Stomach (tissue), 9 donors: Measurements from ENCODE around the gene AJM1. TPM values are rescaled to one million over a fixed set of nuclear protein-coding genes. Genes with fewer than 3 reads are reported as not detected.

Experiments used
- DNase-seq, 2 donors: peaks; one replicate each; pipeline versions ENCODE4 v3.0.0 to v3.0.0-alpha.2; 2013 to 2019
- H3K27ac ChIP-seq, 5 donors: fragments of 200-600 bp in 4 of 5; sonication (generic) in 4 of 5; one replicate each; pipeline ENCODE4 v1.5.1; 2013 to 2019; ENCODE audit warnings: mild to moderate bottlenecking in 1 of 5, moderate library complexity in 1 of 5
- H3K27me3 ChIP-seq, 3 donors: fragments of 200-600 bp; sonication (generic); one replicate each; pipeline ENCODE4 v1.5.1; 2017 to 2019; ENCODE audit warnings: mixed run types in 1 of 3
- H3K36me3 ChIP-seq, 4 donors: fragments of 200-600 bp; sonication (generic); 1 replicate in 3 of 4; 2 replicates in 1 of 4; pipeline ENCODE4 v1.5.1; 2016 to 2019
- H3K4me1 ChIP-seq, 4 donors: fragments of 200-600 bp; sonication (generic); one replicate each; pipeline ENCODE4 v1.5.1; 2016 to 2019
- H3K4me3 ChIP-seq, 4 donors: fragments of 200-600 bp; sonication (generic) in 3 of 4; one replicate each; pipeline ENCODE4 v1.5.1; 2016 to 2019; ENCODE audit warnings: mild to moderate bottlenecking in 1 of 4
- H3K9me3 ChIP-seq, 4 donors: fragments of 200-600 bp; sonication (generic); one replicate each; pipeline ENCODE4 v1.5.1; 2016 to 2019
- EP300 ChIP-seq: sonication (generic); formaldehyde crosslinking; IDR thresholded peaks from one replicate; pipeline ENCODE4 v1.6.1; 2017; ENCODE audit warnings: antibody characterized with exemption
- POLR2A ChIP-seq, 4 donors: fragments of 450-650 bp; IDR thresholded peaks; one replicate each; pipeline ENCODE4 v1.6.1; 2016; ENCODE audit warnings: antibody characterized with exemption in 4 of 4, control low read depth in 2 of 4, mild to moderate bottlenecking in 1 of 4, moderate library complexity in 1 of 4
- POLR2AphosphoS5 ChIP-seq, 3 donors: sonication (generic); formaldehyde crosslinking; IDR thresholded peaks; one replicate each; pipeline ENCODE4 v1.6.1; 2016; ENCODE audit warnings: antibody characterized with exemption in 3 of 3
- WGBS, 5 donors: extraction: QIAGEN DNeasy Blood & Tissue Kit in 3 of 5; methylation state at CpG; one replicate each; pipeline versions ENCODE4 v1.1.5 to v1.1.7; 2013 to 2018; 5-methylcytosine and 5-hydroxymethylcytosine counted together
- intact Hi-C: fragments of 100-400 bp; cut with DNase I; formaldehyde crosslinking; loops from one replicate; pipeline ENCODE4 v1.15.1; 2023; ENCODE audit warnings: low total_unique reads
- polyA plus RNA-seq, 3 donors: library from polyadenylated mRNA; stranded (reverse); fragments of 200-250 nt; gene quantifications; one replicate each; pipeline ENCODE4 v1.2.3, GENCODE V29; 2013
- total RNA-seq, 5 donors: library from RNA; depleted of rRNA; stranded (reverse); fragments of >200 nt; gene quantifications; one replicate each; pipeline versions ENCODE4 v1.1.0 to v1.2.3, GENCODE V29; 2014 to 2016
- TF ChIP-seq, protein P1 (sequence below), 7 experiments: fragments of 450-650 bp in 4 of 7; fragments of 200-600 bp in 3 of 7; sonication (generic) in 3 of 7; IDR thresholded peaks; one replicate each; pipeline ENCODE4 v1.5.1; 2016 to 2019; ENCODE audit warnings: antibody characterized with exemption in 7 of 7, control low read depth in 2 of 7, mild to moderate bottlenecking in 1 of 7
- donor health status: healthy with polysubstance abuse.
- donor health status: Bipolar disorder and iron deficiency.
- donor health status: healthy.

The AJM1 gene
- total and polyA plus RNA-seq, 8 donors, result 0.46 to 37.4 (median 2.6) TPM

GRCh38 chr9:136824496-136825225, 17.6 kb upstream of the AJM1 start:
- intact Hi-C loops, result no loop called here
- Histone ChIP-seq H3K27me3 (no peaks in the 10 kb centered on the region), H3K9me3 (no peaks in the 10 kb centered on the region), H3K4me1 (peaks cover 13 to 16% (median 14%) of the 10 kb centered on the region in 4 donors), H3K27ac (no peak overlapping the region), H3K36me3 (peaks cover 52 to 67% (median 65%) of the 10 kb centered on the region in 4 donors), H3K4me3 (no peak overlapping the region)
- WGBS, 5 donors, result 89 to 93% (median 92%) methylated on average over 13 to 21 of the region's 21 CpGs
- DNase-seq, result no peak
- TF ChIP-seq POLR2A (IDR thresholded peaks at IDR 0.05) (no peak), EP300 (no peak), POLR2AphosphoS5 (IDR thresholded peaks at IDR 0.05) (no peak)
- TF ChIP-seq, protein P1, sequence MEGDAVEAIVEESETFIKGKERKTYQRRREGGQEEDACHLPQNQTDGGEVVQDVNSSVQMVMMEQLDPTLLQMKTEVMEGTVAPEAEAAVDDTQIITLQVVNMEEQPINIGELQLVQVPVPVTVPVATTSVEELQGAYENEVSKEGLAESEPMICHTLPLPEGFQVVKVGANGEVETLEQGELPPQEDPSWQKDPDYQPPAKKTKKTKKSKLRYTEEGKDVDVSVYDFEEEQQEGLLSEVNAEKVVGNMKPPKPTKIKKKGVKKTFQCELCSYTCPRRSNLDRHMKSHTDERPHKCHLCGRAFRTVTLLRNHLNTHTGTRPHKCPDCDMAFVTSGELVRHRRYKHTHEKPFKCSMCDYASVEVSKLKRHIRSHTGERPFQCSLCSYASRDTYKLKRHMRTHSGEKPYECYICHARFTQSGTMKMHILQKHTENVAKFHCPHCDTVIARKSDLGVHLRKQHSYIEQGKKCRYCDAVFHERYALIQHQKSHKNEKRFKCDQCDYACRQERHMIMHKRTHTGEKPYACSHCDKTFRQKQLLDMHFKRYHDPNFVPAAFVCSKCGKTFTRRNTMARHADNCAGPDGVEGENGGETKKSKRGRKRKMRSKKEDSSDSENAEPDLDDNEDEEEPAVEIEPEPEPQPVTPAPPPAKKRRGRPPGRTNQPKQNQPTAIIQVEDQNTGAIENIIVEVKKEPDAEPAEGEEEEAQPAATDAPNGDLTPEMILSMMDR (IDR thresholded peaks at IDR 0.05), result no peak

GRCh38 chr9:136825295-136826187, 16.7 kb upstream of the AJM1 start:
- H3K9me3 ChIP-seq, result no peaks in the 10 kb centered on the region
- TF ChIP-seq, protein P1 (IDR thresholded peaks at IDR 0.05), result no peak
- TF ChIP-seq POLR2AphosphoS5 (IDR thresholded peaks at IDR 0.05) (no peak), POLR2A (IDR thresholded peaks at IDR 0.05) (no peak), EP300 (no peak)
- no peaks in the 10 kb centered on the region for H3K27me3 ChIP-seq
- peaks cover 60 to 76% (median 74%) of the 10 kb centered on the region in 4 donors for H3K36me3 ChIP-seq
- peaks cover 13 to 16% (median 13%) of the 10 kb centered on the region in 4 donors for H3K4me1 ChIP-seq
- H3K4me3 ChIP-seq, result no peak overlapping the region
- no peak overlapping the region for H3K27ac ChIP-seq
- intact Hi-C loops, result no loop called here
- WGBS, 5 donors, result 91 to 94% (median 92%) methylated on average over 36 to 44 of the region's 44 CpGs
- no peak for DNase-seq

- Histone ChIP-seq H3K9me3 (no peaks in the 10 kb centered on the region), H3K27ac (no peak overlapping the region), H3K36me3 (peaks cover 62 to 82% (median 80%) of the 10 kb centered on the region in 4 donors), H3K4me1 (peaks cover 8 to 10% (median 8%) of the 10 kb centered on the region in 4 donors), H3K27me3 (no peaks in the 10 kb centered on the region), H3K4me3 (no peak overlapping the region)
- no peak for DNase-seq
- 93 to 96% (median 94%) methylated on average over 12 to 17 of the region's 17 CpGs for WGBS, 5 donors
- intact Hi-C loops, result no loop called here
- TF ChIP-seq, protein P1 (IDR thresholded peaks at IDR 0.05), result no peak
- TF ChIP-seq POLR2A (IDR thresholded peaks at IDR 0.05) (no peak), POLR2AphosphoS5 (IDR thresholded peaks at IDR 0.05) (no peak), EP300 (no peak)
These were observed 16.1 kb upstream of the AJM1 start for GRCh38 chr9:136826188-136826541.
